Measurements from ENCODE around the gene COL18A1.

DNA sequence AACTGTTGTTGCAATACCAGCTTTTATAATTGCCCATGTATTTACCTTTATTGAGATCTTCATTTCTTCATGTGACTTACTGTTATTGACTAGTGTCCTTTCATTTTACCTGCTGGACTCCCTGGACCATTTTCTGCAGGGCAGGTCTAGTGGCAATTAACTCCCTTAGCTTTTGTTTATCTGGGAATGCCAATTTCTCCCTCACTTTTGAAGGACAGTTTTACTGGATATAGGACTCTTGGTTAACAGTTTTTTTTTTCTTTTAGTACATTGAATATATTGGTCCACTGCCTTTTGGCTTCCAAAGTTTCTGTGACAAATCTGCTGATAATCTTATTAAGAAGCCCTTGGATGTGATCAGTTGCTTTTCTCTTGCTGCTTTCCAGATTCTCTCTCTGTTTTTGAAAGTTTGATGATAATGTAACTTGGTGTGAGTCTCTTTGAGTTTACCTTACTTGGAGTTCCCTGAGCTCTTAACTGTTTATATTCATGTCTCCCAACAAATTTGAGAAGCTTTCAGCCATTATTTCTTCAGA, 56.9 kb downstream of the COL18A1 start:
- TF ChIP-seq, protein P1, sequence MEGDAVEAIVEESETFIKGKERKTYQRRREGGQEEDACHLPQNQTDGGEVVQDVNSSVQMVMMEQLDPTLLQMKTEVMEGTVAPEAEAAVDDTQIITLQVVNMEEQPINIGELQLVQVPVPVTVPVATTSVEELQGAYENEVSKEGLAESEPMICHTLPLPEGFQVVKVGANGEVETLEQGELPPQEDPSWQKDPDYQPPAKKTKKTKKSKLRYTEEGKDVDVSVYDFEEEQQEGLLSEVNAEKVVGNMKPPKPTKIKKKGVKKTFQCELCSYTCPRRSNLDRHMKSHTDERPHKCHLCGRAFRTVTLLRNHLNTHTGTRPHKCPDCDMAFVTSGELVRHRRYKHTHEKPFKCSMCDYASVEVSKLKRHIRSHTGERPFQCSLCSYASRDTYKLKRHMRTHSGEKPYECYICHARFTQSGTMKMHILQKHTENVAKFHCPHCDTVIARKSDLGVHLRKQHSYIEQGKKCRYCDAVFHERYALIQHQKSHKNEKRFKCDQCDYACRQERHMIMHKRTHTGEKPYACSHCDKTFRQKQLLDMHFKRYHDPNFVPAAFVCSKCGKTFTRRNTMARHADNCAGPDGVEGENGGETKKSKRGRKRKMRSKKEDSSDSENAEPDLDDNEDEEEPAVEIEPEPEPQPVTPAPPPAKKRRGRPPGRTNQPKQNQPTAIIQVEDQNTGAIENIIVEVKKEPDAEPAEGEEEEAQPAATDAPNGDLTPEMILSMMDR (IDR thresholded peaks at IDR 0.05): no peak
- no peak for TF ChIP-seq EZH2 (IDR thresholded peaks at IDR 0.05)
